Body of pancreas (tissue), 4 donors: ENCODE data around the gene C4BPB.

Experiments used
- POLR2A ChIP-seq, 3 donors: fragments of 450-650 bp; IDR thresholded peaks; one replicate each; pipeline ENCODE4 v1.6.1; 2016; ENCODE audit warnings: antibody characterized with exemption in 3 of 3, mild to moderate bottlenecking in 2 of 3
- TF ChIP-seq, protein P1 (sequence below), 7 experiments: fragments of 450-650 bp in 4 of 7; fragments of 200-600 bp in 3 of 7; sonication (generic) in 3 of 7; IDR thresholded peaks; one replicate each; pipeline ENCODE4 v1.5.1; 2016 to 2019; ENCODE audit warnings: antibody characterized with exemption in 7 of 7

- no peak for TF ChIP-seq POLR2A (IDR thresholded peaks at IDR 0.05)
- TF ChIP-seq, protein P1, sequence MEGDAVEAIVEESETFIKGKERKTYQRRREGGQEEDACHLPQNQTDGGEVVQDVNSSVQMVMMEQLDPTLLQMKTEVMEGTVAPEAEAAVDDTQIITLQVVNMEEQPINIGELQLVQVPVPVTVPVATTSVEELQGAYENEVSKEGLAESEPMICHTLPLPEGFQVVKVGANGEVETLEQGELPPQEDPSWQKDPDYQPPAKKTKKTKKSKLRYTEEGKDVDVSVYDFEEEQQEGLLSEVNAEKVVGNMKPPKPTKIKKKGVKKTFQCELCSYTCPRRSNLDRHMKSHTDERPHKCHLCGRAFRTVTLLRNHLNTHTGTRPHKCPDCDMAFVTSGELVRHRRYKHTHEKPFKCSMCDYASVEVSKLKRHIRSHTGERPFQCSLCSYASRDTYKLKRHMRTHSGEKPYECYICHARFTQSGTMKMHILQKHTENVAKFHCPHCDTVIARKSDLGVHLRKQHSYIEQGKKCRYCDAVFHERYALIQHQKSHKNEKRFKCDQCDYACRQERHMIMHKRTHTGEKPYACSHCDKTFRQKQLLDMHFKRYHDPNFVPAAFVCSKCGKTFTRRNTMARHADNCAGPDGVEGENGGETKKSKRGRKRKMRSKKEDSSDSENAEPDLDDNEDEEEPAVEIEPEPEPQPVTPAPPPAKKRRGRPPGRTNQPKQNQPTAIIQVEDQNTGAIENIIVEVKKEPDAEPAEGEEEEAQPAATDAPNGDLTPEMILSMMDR (IDR thresholded peaks at IDR 0.05): peak; percentile 48 to 80 (median 68)
These were observed 38.7 kb upstream of the C4BPB start for GRCh38 chr1:207049974-207050391.
